GM18858 (cell line): ENCODE data around the gene NR2F1-AS1.
A peak's percentile ranks its signal among the peaks of the same experiment; 100 is the strongest.

Source experiments
- ATAC-seq: cut with Tn5 transposase; IDR thresholded peaks from one replicate; pipeline ENCODE4 v1.9.1; 2021; ENCODE audit not compliant: unreplicated experiment

Gene NR2F1-AS1

DNA sequence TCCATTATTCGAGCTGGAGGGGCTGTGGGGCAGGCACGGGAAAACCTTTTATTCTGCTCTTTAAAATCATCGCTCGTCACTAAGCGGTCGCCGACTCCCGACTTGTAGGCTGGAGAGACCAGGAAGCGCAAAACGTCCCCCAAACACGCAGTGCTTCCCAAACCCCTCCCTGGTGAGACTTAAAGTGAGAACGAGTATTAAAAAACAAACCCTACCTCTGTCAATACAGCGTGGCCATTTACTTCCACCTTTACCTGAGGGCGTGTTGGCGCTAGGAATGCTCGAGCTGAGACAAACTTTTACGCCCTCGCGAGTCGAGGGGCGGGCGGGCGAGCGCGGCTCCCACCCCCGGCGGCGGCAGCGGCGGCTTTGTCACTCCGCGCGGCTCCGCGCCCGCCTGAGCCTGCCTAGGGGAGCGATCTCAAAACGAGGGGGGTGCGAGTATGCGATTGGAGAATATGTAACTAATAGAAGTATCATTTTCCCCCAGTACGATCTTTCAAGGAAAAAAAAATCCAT lies at the start of gene NR2F1-AS1:
Gene NR2F1-AS1, minus strand, starts transcription at position 293 of the 519 bp plus-strand sequence.
- peak; percentile 24 for ATAC-seq

DNA sequence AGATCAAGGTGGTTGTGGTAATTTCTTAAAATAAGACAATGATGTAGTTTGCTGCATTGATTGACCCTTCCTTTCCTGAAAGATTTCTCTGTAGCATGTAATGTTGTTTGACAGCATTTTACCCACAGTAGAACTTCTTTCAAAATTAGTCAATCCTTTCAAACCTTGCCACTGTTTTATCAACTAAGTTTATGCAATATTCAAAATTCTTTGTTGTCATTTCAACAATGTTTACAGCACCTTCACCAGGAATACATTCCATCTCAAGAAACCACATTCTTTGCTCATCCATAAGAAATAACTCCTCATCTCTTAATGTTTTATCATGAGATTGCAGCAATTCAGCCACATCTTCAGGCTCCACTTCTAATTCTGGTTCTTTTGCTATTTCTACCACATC lies 45.8 kb upstream of the NR2F1-AS1 start:
- no peak for ATAC-seq

DNA sequence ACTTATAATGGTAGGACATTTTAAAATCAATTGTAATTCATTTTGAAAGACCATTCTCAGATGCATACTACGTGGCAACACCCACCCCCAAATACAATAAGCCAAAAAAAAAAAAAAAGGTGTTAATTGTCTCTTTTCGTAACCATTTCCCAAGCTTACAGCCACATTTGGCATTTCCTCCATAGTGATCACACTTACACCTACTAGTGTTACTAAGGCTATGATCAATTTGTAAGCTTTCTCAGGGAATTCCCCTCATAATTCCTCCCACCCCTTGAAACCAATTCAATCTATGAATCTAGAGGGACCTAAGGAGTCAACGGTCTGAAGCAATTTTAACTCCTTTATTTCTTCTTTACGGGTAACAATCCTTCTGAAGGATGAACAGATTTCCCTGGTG lies 42.1 kb upstream of the NR2F1-AS1 start:
- no peak for ATAC-seq

DNA sequence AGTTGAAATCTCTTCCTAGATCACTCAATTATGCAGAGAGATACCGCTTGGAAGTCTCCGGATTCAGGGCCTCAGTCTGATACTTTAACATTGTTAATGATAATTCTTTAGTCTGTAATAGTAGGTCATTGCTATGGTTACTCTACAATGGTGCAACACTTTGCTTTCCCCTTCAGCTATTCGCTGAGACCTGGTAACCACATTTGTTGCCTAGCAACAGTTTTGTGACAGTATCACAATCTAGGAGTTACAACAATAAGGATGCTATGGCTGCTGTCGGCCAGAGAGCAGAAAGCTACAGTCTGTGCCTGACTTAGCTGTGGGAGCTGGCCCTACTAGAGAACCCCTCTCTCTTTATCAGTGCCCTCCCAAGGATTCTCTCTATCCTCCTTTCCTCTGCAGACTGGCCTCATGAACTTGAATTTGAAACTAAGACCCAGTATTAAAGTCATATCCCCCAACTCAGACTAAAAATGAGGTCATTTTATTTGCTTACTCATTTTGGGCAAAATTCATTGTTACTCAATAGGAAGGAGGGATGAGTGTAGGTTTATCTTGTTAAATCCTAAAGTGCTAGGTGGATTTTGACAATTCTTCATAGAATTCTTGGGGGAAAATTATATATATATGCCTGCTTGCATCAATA lies 41.3 kb upstream of the NR2F1-AS1 start:
- ATAC-seq, result no peak

DNA sequence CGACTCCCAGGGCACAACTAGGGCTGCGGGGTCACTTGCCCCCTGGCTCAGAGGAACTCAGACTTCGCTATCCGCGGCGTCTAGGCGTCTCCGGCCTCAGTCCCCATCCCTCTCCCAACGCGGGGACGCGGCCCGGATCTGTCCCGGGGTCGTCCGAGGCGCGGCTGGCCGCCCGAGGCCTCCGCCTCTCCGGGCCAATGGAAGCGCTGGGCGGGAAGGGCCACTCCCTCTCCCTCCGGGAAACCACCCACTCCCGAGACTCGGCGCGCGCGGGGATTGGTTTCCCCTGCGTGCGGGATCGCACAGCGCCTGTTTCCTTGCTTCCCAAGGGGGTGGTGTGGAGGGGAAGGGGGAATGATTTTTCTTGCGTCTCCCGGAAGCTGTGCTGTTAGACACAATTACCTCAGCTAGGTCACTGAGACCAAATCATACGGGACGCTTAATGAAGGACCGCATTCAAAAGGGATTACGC lies 40.3 kb upstream of the NR2F1-AS1 start:
- no peak for ATAC-seq

DNA sequence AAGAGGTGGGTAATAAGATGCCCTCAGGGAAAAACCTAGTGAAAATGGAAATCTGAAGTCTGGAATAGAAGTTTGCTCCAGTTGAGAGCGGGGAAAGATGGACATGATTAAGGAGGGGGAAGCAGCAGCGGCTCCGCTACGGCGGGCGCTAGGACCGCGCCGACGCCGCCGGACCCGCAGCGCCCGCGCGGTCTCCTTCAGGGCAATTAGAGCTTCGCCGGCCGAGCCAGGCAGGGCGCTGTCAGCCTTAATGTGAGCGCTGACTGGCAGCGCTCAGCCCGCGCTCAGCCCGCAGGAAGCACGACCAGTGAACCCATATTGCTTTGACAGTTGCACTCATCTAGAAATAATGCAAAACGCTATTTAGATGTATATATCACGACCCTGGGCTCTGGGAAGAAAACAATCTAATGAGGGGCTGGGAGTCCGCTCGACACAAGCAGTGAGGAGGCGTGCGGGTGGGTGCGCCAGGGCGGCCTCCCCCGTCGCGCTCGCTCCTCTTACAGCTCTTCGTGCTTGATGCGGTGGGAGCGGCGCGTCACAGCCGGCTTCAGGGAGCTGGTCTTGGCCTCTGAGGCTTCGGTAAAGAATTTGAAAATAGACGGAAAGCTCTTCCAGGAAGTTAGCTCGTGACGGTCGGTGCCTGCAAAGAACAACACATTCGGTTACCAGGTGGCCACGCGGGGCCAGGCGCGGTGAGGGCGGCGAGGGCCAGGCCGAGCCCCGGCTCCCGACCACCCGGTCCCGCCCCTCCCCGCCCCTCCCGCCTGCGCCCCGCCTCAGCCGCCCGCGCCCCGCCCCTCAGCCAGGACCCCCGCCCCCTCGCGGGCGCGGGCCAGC lies 39.7 kb upstream of the NR2F1-AS1 start:
- peak; percentile 97 for ATAC-seq

DNA sequence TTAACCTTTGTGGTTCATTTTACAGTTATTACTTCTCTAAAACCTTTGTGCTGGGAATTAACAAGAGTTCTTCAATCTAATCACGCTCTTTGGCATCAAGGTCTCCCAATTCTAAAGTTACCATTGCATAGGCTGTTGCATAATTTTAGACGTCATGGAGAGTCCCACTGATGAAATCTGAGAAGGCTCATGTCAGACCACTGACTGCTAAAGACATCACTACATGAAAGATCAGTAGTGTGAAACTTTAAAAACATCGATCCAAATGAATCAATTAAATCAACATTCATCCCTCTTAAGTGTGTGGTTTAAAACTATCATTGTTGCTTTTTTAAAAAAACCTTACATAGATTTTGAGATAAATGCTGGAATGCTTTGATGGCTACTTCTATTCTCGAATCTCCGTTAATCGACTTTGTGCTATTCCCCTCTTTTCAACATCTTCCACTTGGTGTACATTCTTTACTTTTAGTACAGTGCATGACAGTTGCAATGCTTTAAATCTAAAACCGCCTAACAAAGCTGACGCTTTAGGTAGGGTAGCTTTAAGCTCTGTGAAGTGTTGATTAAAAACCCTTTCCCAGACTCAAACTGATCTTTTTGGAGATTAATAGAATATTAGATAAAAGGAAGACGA lies 35.6 kb upstream of the NR2F1-AS1 start:
- ATAC-seq, result no peak

DNA sequence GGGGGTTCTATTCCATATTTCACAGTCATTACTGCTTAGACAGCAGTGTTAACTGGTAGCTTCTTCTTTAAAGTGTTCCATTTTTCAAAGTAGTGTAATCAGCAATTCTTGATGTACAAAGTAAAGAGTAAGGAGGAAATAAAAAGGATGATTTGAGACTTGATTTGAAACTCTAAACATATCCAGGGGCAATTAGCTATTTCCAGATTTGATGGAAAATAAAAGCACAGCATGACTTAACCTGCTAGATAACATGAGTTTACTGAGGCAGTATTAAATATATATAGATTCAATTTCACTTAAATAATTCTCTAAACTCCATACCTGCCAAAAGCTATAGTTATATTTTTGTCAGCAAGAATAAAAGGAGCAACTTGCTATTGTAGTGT lies 31.8 kb upstream of the NR2F1-AS1 start:
- no peak for ATAC-seq

DNA sequence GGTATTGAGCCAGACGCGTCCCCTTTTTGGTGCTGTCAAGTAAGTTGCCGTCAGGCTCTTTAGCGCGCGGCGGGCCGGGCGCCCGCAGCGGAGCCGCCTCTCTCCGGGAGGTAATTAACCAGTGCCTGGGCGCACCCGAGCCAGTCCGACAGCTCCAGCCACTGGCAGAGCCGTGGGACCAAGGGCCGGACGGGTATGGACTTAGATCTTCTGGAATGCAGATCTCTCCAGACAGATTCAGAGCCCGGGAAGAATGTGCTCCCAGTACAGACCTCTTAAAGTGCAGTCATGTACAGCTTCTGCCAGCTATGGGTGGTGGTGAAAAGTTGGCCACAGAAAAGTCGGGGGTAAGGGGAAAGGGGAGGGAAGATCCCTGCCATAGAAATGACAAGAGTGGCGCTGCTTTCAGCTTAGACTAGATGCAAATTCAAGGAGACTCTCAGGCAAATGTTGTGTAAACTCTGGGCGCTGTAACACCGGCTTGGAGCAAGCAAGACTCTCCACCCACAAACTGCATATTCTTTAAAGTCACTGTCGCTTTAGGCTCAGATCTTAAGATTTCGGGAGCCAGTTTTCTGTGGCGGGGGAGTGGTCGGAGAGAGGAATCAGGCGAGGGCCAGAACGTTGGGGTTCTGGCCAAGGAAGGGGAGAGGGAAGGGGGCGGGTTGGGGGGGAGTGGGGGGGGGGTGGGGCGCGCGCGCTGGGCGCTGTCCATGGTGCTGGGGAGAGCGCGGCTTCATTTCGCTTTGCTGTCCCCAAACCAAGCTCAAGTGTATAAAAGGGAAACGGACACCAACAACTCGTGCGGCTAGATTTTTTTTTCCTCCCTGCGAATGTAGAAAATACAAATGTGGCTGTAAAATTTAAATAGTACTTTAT lies 31.2 kb upstream of the NR2F1-AS1 start:
- ATAC-seq, result no peak

DNA sequence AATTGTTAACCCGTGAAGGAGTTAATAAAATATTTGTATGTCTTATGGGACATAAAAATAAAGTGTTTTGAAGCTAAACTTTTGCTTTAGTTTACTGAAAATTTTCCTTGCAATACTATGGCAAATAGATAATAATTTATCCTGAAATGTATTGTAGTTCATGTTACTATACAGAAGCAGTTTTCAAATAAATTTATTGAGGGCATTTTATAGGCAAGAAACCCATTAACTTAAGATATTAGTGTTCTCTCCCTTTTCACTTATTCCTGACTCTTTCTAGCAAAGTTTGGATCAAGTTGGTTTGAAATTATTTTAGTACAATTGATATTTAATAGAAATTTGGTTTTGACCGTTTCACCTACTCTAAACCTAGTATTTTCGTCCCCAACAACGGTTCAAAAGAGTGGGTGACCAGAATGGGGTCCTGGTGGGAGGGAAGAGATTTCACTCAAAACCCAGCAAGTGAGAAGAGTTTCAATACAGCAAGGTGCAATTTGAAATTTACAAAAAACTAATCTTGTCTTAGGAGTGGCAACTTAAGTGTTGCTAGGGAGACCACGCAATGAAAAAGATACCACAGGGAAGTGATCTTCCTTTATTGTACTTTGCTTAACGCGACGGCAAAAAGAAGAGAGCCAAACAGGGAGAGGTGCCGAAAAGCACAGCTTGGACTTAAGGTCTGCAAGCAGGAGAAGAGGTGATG lies 30.4 kb upstream of the NR2F1-AS1 start:
- ATAC-seq, result no peak

DNA sequence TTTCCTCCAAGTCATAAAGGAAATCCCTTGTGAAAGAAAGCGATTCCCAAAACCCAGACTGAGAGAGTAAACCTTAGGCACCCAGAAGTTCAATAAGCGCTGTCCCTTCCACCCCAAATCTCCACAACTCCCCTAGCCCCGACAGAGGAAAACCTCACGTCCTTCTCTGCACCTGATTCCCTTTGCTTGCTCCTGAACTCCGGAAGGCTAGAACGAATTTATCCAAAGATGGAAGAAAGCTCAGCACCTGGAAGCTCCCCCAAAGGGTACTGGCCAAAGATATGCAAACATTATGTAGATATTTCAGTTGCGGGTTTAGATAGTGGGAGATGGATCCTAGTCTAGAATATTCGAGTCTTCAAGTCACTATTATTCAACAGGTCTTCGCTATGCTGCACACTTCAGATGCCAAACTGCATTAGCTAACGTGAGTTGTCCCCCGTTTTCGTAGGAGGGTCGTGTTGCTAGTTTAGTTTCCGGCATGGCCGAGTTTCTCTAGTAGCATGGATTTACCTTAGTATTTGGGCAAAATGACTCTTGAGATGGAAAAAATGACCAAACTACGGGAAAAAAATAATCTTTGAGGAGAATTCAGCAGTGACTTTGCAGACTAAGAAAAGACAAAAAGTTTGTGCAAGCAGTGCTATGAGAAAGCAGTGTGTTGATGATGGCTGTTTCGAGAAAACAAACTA lies 29.7 kb upstream of the NR2F1-AS1 start:
- no peak for ATAC-seq

DNA sequence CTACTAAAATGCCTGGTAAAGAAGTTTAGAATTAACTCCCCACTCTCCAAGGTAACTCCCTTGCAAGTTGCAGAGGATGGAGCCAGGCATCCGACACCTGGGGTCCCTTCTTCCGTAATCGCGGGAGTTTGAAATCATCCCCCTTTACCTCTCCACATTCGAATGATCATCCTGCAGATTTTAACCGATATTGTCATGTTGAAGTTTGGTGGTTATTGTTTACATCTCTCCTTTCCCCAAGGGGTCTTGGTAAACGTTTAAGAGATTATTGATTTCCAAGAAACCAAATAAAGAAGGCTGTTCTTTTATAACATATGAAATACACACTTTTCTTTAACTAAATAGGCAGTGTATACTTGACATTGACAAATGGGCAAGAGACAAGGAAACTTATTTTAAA lies 28.7 kb upstream of the NR2F1-AS1 start:
- no peak for ATAC-seq

DNA sequence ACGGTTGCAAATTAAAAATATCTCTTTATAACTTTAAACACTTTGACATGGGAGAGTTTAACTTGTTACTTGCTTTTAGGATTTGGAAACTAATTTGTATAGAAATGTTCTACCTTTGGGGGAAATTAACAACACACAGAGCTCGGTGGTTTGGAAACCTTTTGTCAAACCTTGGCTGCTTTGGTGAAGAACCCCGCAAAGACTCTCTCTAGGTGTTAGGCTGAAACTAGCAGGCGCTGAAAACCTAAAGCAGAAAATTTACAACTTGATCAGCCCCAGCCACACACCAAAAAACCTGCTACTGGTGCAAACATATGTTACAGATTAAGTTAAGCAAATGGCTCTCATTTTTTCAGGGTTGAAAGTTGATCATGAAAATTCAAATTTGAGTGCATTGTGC lies 27.8 kb upstream of the NR2F1-AS1 start:
- ATAC-seq, result no peak

DNA sequence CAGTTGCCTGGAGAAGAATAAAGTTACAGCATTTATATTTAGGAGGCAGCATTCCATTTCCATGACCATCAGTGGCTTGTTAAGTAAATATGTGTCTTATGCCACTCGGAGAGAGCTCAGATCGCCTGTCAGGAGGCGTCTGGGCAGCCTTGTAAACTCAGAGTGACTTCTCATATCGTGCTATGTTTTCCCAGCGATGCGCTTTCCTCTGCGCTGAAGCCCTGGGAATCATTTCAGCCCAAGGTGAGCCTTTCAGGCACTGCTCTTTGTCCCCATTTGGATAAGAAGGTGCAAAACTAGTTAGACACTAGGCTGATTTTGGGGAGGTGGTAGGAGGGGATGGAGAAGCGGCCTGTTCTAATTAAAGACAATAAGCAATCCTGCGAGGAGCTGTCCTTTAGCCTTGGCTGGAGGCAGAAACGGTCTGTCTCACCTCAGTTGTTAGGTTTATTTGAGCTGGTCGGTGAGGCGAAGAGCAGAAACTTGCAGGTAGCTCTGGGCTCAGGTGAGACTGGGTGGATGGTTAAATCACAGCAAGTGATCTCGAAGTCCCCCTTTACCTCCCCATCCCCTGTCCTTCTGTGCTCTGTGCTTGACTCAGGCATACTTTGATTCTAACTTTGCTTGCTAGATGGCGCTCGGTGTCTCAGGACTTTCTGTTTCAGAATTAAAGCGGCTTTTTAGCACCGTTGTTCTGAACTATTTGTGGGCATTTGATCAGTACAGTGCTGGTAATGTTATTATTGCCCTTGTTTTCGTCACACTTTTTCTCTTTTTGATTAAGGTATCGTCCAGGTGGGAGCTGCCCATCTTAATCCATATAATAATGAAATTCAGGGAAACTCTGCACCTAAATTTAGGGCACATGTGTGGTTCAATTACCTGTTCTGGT lies 26.6 kb upstream of the NR2F1-AS1 start:
- peak; percentile 74 for ATAC-seq

DNA sequence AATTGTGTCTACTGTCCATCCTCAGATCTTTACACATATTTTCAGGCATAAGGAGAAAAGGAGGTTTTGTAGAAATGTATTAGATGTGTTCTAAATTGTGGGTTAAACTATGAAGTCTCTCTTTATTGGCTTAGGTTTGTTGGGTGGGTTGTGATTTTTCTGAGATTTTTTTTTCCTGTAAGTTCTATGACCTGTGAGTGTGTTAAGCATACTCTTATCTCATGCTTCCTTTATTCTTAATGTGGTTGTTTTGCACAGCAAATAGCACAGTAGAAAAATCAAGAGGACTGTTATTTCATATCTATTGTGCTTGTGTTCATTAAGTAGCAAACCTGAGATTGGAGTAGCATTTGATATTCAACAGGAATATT lies 25.3 kb upstream of the NR2F1-AS1 start:
- no peak for ATAC-seq

DNA sequence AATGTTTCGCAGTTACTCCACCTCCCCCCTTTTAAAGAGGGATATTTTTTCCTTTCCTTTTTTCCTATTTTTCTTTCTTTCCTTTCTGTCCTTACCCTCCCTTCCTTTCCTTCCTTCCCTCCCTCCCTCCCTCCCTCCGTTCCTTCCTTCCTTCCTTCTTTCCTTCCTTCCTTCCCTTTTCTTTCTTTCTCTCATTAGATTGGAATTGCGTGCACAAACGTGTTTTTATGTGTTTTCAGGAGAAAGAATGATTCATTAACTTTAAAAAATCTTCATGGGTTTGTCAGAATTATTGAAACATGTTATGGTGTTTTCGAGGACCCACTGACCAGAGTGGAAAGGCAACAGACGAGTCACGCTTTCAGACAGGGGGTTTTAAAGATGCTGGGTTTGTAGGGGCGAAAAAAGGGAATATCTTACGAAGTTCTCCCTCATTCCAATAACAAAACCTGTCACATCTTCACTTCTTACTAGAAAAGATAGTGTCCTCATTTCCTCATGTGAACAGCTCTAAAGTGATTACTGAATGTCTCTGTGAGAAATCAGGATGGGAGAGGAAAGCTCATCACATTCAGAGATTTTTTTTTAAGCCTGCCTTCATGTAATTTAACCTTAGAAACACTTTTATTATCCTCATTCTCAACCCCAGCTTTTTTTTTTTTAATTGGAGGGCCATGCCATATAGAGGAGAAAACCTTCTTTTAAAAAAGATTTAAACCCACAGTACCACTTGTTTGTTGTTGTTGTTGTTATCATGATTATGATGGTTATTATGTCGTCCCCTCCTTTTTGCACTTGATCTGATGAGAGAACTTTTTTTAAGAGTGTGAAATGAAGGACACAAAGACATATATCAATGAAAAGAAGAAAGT lies 23.9 kb upstream of the NR2F1-AS1 start:
- no peak for ATAC-seq

DNA sequence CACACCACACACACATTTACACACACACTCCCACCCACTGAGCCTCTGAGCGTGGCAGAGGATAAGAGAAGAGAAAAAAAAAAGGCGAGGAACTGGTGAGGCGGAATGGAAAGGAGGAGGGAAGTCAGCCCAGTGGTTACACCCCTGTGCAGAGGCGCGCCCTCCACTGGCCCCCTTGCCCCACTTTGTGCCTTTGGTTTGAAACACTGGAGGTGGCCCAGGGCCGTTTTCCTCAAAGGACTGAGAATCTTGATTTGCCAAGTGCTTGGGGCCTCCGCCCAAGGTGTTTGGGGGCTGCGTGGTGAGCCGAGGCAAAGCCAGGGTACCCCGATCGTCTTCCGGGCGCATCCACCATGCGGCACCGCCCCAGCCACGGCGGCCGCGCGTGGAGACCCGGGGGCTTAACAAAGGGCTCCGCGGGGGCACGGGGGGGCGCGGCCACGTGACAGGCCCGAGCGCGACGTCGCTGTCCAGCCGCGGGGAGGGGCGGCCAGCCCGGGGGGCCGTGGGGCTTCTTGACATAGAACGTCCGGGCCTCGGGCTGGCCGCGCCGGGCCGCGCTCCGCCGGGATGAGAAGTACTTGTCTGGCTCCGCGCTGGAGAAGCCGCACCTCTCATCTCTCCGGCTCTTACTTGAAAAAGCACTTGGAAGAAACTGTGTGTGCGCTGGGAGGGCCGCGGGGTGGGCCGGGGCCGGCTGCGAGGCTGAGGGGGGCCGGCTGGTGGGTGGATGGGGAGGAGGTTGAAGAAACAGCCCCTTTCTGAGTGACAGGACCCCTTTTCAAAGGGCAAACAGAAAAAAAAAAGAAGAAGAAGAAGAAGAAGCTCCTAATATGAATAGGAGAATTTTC lies 23.0 kb upstream of the NR2F1-AS1 start:
- ATAC-seq, result no peak
